Activated T-cell treated with anti-CD3 and anti-CD28 coated beads, Interleukin-2, amount 50 U/mL, for 4 hours (primary cell): Measurements from ENCODE around the gene LIN54. TPM values are rescaled to one million over a fixed set of nuclear protein-coding genes. Genes with fewer than 3 reads are reported as not detected.
A peak's percentile ranks its signal among the peaks of the same experiment; 100 is the strongest.
"Not testable (repeated sequence)": the region's sequence is repeated elsewhere in the genome, so short reads cannot be mapped to it uniquely, and the experiment has no call there.

Experiments used
- ATAC-seq, 2 donors: fragments of 200-7000 bp; cut with Tn5 transposase; one replicate each; pipeline ENCODE4 v1.10.0; 2021
- DNase-seq: peaks from one replicate; pipeline ENCODE4 v3.0.0-alpha.2; 2020
- H3K27me3 Mint-ChIP-seq: one replicate; pipeline ENCODE4 v1.8.0; 2021; ENCODE audit warnings: low read depth, mixed read lengths
- H3K36me3 Mint-ChIP-seq: one replicate; pipeline ENCODE4 v1.8.0; 2022; ENCODE audit warnings: mixed read lengths; ENCODE audit not compliant: insufficient read depth
- H3K4me1 Mint-ChIP-seq: one replicate; pipeline ENCODE4 v1.8.0; 2021; ENCODE audit warnings: low read depth, mixed read lengths
- H3K4me3 Mint-ChIP-seq: one replicate; pipeline ENCODE4 v1.8.0; 2021; ENCODE audit warnings: mild to moderate bottlenecking, moderate library complexity, mixed read lengths
- H3K9me3 Mint-ChIP-seq: one replicate; pipeline ENCODE4 v1.8.0; 2021; ENCODE audit warnings: mixed read lengths
- total RNA-seq, 3 donors: library from RNA; stranded (reverse); gene quantifications; one replicate each; pipeline ENCODE4 v1.2.1, GENCODE V29; 2021

LIN54 gene
- total RNA-seq, 3 donors from 2014 or later = 14.7 to 15.3 (median 14.8) TPM

DNA sequence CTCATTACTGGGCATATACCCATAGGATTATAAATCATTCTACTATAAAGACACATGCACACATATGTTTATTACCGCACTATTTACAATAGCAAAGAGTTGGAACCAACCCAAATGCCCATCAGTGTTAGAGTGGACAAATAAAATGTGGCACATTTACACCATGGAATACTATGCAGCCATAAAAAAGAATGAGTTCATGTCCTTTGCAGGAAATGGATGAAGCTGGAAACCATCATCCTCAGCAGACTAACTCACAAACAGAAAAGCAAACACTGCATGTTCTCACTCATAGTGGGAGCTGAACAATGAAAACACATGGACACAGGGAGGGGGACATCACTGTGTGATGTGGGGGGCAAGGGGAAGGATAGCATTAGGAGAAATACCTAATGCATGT is 13.0 kb upstream of the LIN54 start:
- H3K4me3 Mint-ChIP-seq, H3K4me1 Mint-ChIP-seq, H3K36me3 Mint-ChIP-seq, H3K27me3 Mint-ChIP-seq, ATAC-seq, DNase-seq, H3K9me3 Mint-ChIP-seq: not testable (repeated sequence)

GRCh38 chr4:83022724-83023450 is 12.3 kb upstream of the LIN54 start:
- H3K4me3 Mint-ChIP-seq = no peak overlapping the region
- no peaks in the 10 kb centered on the region for H3K27me3 Mint-ChIP-seq
- peaks cover 6% of the 10 kb centered on the region for H3K4me1 Mint-ChIP-seq
- ATAC-seq (no peak), DNase-seq (no peak)
- H3K9me3 Mint-ChIP-seq = peaks cover 4% of the 10 kb centered on the region
- no peaks in the 10 kb centered on the region for H3K36me3 Mint-ChIP-seq

GRCh38 chr4:83019794-83020494 is 9.3 kb upstream of the LIN54 start:
- Mint-ChIP-seq H3K4me1 (peaks cover 6% of the 10 kb centered on the region), H3K9me3 (peaks cover 2% of the 10 kb centered on the region), H3K36me3 (no peaks in the 10 kb centered on the region), H3K27me3 (no peaks in the 10 kb centered on the region), H3K4me3 (no peak overlapping the region)
- ATAC-seq = peak in 1 of 2 donors; percentile 37
- DNase-seq = no peak

GRCh38 chr4:83013902-83014301 is 3.3 kb upstream of the LIN54 start:
- ATAC-seq = no peak
- peaks cover 33% of the 10 kb centered on the region for H3K4me1 Mint-ChIP-seq
- no peaks in the 10 kb centered on the region for H3K36me3 Mint-ChIP-seq
- H3K4me3 Mint-ChIP-seq = peak overlapping the region; percentile 89
- no peaks in the 10 kb centered on the region for H3K27me3 Mint-ChIP-seq
- no peak for DNase-seq
- no peaks in the 10 kb centered on the region for H3K9me3 Mint-ChIP-seq

- Mint-ChIP-seq H3K27me3 (no peaks in the 10 kb centered on the region), H3K36me3 (no peaks in the 10 kb centered on the region), H3K4me1 (peaks cover 35% of the 10 kb centered on the region), H3K9me3 (no peaks in the 10 kb centered on the region), H3K4me3 (peak overlapping the region; percentile 89)
- DNase-seq (no peak), ATAC-seq (no peak)
Observed at GRCh38 chr4:83013420-83013867, 2.8 kb upstream of the LIN54 start.

DNA sequence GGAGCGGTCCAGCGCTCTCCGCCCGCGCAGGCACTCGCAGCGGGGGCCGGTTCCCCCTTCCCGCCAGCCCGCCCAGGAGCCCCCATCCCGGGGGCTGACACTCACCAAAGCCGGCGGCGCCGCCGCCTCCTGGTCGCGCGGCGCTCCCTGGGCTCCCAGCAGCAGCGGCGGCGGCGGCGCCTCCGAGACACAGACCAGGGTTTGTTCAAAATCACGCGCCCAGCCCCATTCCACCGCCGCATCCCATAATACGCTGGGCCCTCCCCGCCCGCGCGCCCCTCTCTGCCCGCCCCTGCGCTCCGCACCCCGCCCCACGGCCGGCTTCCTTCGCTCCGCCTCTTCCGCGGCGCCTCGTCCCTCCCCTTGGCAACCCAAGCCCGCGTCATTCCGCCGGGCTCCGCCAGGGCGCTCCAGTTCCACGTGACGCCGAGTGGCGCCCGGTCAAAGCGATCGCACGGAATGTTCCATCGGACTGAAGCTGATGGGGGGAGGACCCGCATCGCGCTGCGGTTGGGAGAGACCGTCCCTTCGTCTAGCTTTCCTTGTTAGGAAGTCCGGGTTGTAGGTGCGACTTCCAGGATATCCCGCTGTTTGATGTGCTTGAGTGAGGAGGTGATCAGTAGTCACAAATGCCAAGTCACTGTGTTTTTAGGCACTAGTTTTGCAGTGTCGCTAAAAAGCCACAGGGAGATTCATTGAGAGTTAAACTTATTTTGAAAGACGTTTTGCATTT is 2.2 kb upstream of the LIN54 start:
- DNase-seq (peak; percentile 96), ATAC-seq (peak; percentile 86 to 89)
- Mint-ChIP-seq H3K36me3 (peaks cover 1% of the 10 kb centered on the region), H3K4me3 (peak overlapping the region; percentile 89), H3K27me3 (no peaks in the 10 kb centered on the region), H3K4me1 (peaks cover 40% of the 10 kb centered on the region), H3K9me3 (no peaks in the 10 kb centered on the region)

- H3K4me1 Mint-ChIP-seq = peaks cover 46% of the 10 kb centered on the region
- H3K9me3 Mint-ChIP-seq = no peaks in the 10 kb centered on the region
- H3K4me3 Mint-ChIP-seq = peak overlapping the region; percentile 91
- peaks cover 2% of the 10 kb centered on the region for H3K36me3 Mint-ChIP-seq
- H3K27me3 Mint-ChIP-seq = no peaks in the 10 kb centered on the region
- DNase-seq (no peak), ATAC-seq (peak; percentile 3 to 8)
Observed at GRCh38 chr4:83012200-83012686, 1.6 kb upstream of the LIN54 start.

DNA sequence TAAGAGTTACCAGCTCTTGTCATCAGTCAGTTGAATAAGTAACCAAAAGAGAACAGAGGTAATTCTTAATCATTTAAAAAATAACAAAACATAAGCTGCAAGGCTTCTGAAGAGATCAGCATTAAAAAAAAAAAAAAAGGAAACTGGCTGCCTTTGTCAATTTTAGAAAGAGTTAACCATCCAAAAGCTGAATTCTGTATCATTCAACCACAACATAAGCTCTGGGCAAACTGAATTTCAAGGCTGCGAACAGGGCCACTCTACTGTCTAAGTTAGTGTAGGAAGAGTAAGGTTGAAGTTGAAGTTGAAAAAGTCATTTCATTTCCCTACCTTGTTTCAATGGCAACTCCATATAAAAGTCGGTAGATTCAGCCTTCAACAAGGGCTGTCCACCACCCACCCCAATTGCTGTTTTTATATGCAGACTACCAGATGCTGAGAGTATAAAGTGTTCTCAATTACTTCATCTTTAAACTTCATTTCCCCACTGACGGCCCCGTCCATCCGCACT is 1.1 kb upstream of the LIN54 start:
- peaks cover 47% of the 10 kb centered on the region for H3K4me1 Mint-ChIP-seq
- DNase-seq (no peak), ATAC-seq (no peak)
- no peaks in the 10 kb centered on the region for H3K9me3 Mint-ChIP-seq
- peaks cover 2% of the 10 kb centered on the region for H3K36me3 Mint-ChIP-seq
- H3K4me3 Mint-ChIP-seq = peak overlapping the region; percentile 91
- H3K27me3 Mint-ChIP-seq = no peaks in the 10 kb centered on the region

- Mint-ChIP-seq H3K9me3 (no peaks in the 10 kb centered on the region), H3K4me1 (peaks cover 56% of the 10 kb centered on the region), H3K4me3 (peak overlapping the region; percentile 91), H3K36me3 (peaks cover 2% of the 10 kb centered on the region), H3K27me3 (no peaks in the 10 kb centered on the region)
- ATAC-seq = peak in 1 of 2 donors; percentile 3
- no peak for DNase-seq
Observed at GRCh38 chr4:83010111-83010521, 507 bp downstream of the LIN54 start.

DNA sequence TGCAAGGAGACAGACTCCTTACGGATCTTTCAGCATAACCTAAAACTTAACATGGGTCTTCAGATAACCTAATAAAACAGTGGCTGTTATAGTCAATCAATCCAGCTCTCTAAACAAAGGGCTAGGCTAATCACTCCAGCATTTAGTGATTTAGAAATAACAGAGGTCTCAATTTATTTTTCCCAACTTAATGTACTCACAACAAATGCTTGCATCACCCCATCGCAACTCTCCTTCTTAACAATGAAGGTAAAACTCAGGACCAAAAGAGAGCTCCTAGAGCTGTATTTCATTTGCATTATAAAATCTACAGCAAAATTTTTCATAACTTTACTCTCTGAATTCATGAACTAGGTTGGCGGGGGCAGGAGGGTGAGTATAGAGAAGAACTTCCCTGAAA is 1.1 kb downstream of the LIN54 start:
- DNase-seq (no peak), ATAC-seq (no peak)
- Mint-ChIP-seq H3K9me3 (no peaks in the 10 kb centered on the region), H3K4me3 (peak overlapping the region; percentile 91), H3K36me3 (peaks cover 2% of the 10 kb centered on the region), H3K4me1 (peaks cover 56% of the 10 kb centered on the region), H3K27me3 (no peaks in the 10 kb centered on the region)

GRCh38 chr4:83003044-83003791 is 7.4 kb downstream of the LIN54 start:
- not testable (repeated sequence) for H3K4me3 Mint-ChIP-seq, H3K36me3 Mint-ChIP-seq, H3K27me3 Mint-ChIP-seq, DNase-seq, H3K9me3 Mint-ChIP-seq, ATAC-seq
- H3K4me1 Mint-ChIP-seq = peaks cover 30% of the 10 kb centered on the region

- no peak for DNase-seq
Observed at GRCh38 chr4:83002329-83002728, 8.3 kb downstream of the LIN54 start.

GRCh38 chr4:82998898-82999297 is 11.7 kb downstream of the LIN54 start:
- H3K9me3 Mint-ChIP-seq = no peaks in the 10 kb centered on the region
- peaks cover 12% of the 10 kb centered on the region for H3K4me1 Mint-ChIP-seq
- ATAC-seq = no peak
- H3K27me3 Mint-ChIP-seq = no peaks in the 10 kb centered on the region
- peaks cover 5% of the 10 kb centered on the region for H3K36me3 Mint-ChIP-seq
- no peak overlapping the region for H3K4me3 Mint-ChIP-seq
- no peak for DNase-seq

More at GRCh38 chr4:83002329-83002728, 8.3 kb downstream of the LIN54 start:
- no peaks in the 10 kb centered on the region for H3K27me3 Mint-ChIP-seq
- H3K9me3 Mint-ChIP-seq = no peaks in the 10 kb centered on the region
- peaks cover 5% of the 10 kb centered on the region for H3K36me3 Mint-ChIP-seq
- ATAC-seq = no peak
- no peak overlapping the region for H3K4me3 Mint-ChIP-seq
- H3K4me1 Mint-ChIP-seq = peaks cover 21% of the 10 kb centered on the region
